SU-DHL-6 (cell line): ENCODE data around the gene C16orf87.

Source experiments
- H2AFZ ChIP-seq: fragments of 200-600 bp; sonication (generic); 2 replicates; pipeline ENCODE4 v1.6.1; 2014; ENCODE audit warnings: low read depth, mild to moderate bottlenecking, moderate library complexity, mixed read lengths, antibody characterized with exemption, low read length; ENCODE audit not compliant: severe bottlenecking
- H3F3A ChIP-seq: fragments of 200-600 bp; shearing (Covaris generic); 2 replicates; pipeline ENCODE4 v1.6.0; 2016; ENCODE audit warnings: antibody characterized with exemption, mild to moderate bottlenecking; ENCODE audit not compliant: insufficient read depth
- H3K27ac ChIP-seq: fragments of 200-600 bp; sonication (generic); 2 replicates; pipeline ENCODE4 v1.5.1; 2016; ENCODE audit warnings: low read depth, mild to moderate bottlenecking, low read length, moderate library complexity, mixed read lengths
- H3K27me3 ChIP-seq: fragments of 200-600 bp; sonication (generic), shearing (Covaris generic); 2 replicates; pipeline ENCODE4 v1.6.0; 2014; ENCODE audit warnings: mild to moderate bottlenecking, low read length
- H3K36me3 ChIP-seq: fragments of 200-600 bp; sonication (generic); 2 replicates; pipeline ENCODE4 v1.6.1; 2014; ENCODE audit warnings: mild to moderate bottlenecking, low read length, mixed read lengths
- H3K4me2 ChIP-seq: fragments of 300-600, 200-600 bp; shearing (Covaris generic), sonication (generic); 2 replicates; pipeline ENCODE4 v1.6.0; 2014; ENCODE audit warnings: low read length, low read depth, mild to moderate bottlenecking; ENCODE audit not compliant: poor library complexity, severe bottlenecking
- H3K4me3 ChIP-seq: fragments of 200-600 bp; sonication (generic); 2 replicates; pipeline ENCODE4 v1.5.1; 2014; ENCODE audit warnings: antibody characterized with exemption, low read length, mild to moderate bottlenecking, mixed read lengths; ENCODE audit not compliant: insufficient read depth, poor library complexity, severe bottlenecking
- H3K79me2 ChIP-seq: fragments of 200-600 bp; sonication (generic); 2 replicates; pipeline ENCODE4 v1.6.1; 2014; ENCODE audit warnings: mild to moderate bottlenecking, low read length, moderate library complexity; ENCODE audit not compliant: insufficient read depth
- H3K9ac ChIP-seq: fragments of 200-600 bp; sonication (generic); 2 replicates; pipeline ENCODE4 v1.7.0; 2014; ENCODE audit warnings: mild to moderate bottlenecking, low read length
- H3K9me2 ChIP-seq: fragments of 200-600 bp; sonication (generic); replicated peaks from 2 replicates; pipeline ENCODE4 v1.6.1; 2014; ENCODE audit warnings: low read length; ENCODE audit not compliant: insufficient read depth
- H3K9me3 ChIP-seq: fragments of 200-600 bp; sonication (generic); 2 replicates; pipeline ENCODE4 v1.6.1; 2014; ENCODE audit warnings: low read length, mixed read lengths; ENCODE audit not compliant: insufficient read depth
- H4K20me1 ChIP-seq: fragments of 200-600 bp; sonication (generic); 2 replicates; pipeline ENCODE4 v1.6.1; 2014; ENCODE audit warnings: low read depth, mild to moderate bottlenecking, antibody characterized with exemption, low read length, moderate library complexity, mixed read lengths
- EZH2phosphoT487 ChIP-seq: fragments of 200-600 bp; sonication (generic), shearing (Covaris generic); conservative IDR thresholded peaks from 2 replicates; pipeline ENCODE4 v1.6.1; 2018; ENCODE audit warnings: mild to moderate bottlenecking, antibody characterized with exemption, low read length, moderate library complexity, mixed read lengths
- TF ChIP-seq, protein P1 (sequence below): fragments of 200-600 bp; sonication (generic); IDR thresholded peaks from one replicate; pipeline ENCODE4 v1.5.1; 2017; ENCODE audit warnings: antibody characterized with exemption, mild to moderate bottlenecking, low read length, moderate library complexity; ENCODE audit not compliant: insufficient read depth, poor library complexity, severe bottlenecking

Gene C16orf87

GRCh38 chr16:46765050-46765449, 65.9 kb downstream of the C16orf87 start:
- Histone ChIP-seq H3K27ac (no peak overlapping the region), H2AFZ (no peak overlapping the region), H3K4me2 (no peak overlapping the region), H3K79me2 (no peaks in the 10 kb centered on the region), H3F3A (no peaks in the 10 kb centered on the region), H3K9me2 (no peaks in the 10 kb centered on the region), H3K27me3 (no peaks in the 10 kb centered on the region), H4K20me1 (no peaks in the 10 kb centered on the region), H3K36me3 (no peaks in the 10 kb centered on the region), H3K9me3 (no peaks in the 10 kb centered on the region), H3K4me3 (no peak overlapping the region), H3K9ac (no peak overlapping the region)
- TF ChIP-seq, protein P1, sequence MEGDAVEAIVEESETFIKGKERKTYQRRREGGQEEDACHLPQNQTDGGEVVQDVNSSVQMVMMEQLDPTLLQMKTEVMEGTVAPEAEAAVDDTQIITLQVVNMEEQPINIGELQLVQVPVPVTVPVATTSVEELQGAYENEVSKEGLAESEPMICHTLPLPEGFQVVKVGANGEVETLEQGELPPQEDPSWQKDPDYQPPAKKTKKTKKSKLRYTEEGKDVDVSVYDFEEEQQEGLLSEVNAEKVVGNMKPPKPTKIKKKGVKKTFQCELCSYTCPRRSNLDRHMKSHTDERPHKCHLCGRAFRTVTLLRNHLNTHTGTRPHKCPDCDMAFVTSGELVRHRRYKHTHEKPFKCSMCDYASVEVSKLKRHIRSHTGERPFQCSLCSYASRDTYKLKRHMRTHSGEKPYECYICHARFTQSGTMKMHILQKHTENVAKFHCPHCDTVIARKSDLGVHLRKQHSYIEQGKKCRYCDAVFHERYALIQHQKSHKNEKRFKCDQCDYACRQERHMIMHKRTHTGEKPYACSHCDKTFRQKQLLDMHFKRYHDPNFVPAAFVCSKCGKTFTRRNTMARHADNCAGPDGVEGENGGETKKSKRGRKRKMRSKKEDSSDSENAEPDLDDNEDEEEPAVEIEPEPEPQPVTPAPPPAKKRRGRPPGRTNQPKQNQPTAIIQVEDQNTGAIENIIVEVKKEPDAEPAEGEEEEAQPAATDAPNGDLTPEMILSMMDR, result no peak
- no peak for TF ChIP-seq EZH2phosphoT487

- no peak overlapping the region for H3K9ac ChIP-seq
- no peaks in the 10 kb centered on the region for H3K27me3 ChIP-seq
- no peaks in the 10 kb centered on the region for H3K9me3 ChIP-seq
- no peaks in the 10 kb centered on the region for H4K20me1 ChIP-seq
- H3K4me2 ChIP-seq, result no peak overlapping the region
- H3K27ac ChIP-seq, result no peak overlapping the region
- no peaks in the 10 kb centered on the region for H3K9me2 ChIP-seq
- no peak overlapping the region for H3K4me3 ChIP-seq
- H3K79me2 ChIP-seq, result no peaks in the 10 kb centered on the region
- H3K36me3 ChIP-seq, result no peaks in the 10 kb centered on the region
- TF ChIP-seq EZH2phosphoT487, result no peak
- TF ChIP-seq, protein P1, result no peak
- H2AFZ ChIP-seq, result no peak overlapping the region
- H3F3A ChIP-seq, result no peaks in the 10 kb centered on the region
Measured at GRCh38 chr16:46763147-46763546, 67.8 kb downstream of the C16orf87 start.

DNA sequence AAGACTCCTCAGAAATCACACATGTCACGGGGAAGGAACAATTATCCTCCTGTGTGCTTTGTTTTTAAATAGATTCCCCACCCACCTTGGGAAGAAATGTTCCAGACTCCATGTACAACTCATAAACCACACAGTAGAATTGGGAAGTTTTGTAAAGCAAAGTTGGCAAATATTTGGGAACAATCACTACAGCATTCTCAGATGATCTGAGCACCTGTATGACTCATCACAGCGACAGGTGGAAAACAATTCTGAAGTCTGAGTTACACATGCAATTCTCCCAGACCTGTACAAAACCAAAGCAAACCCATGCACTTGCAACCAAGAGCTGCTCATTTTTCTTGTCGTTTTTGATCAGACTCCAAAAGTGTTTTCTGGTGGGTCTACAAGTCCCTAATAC, 68.4 kb downstream of the C16orf87 start:
- no peaks in the 10 kb centered on the region for H3K79me2 ChIP-seq
- no peaks in the 10 kb centered on the region for H3K27me3 ChIP-seq
- no peaks in the 10 kb centered on the region for H3K9me3 ChIP-seq
- no peaks in the 10 kb centered on the region for H3K9me2 ChIP-seq
- TF ChIP-seq EZH2phosphoT487, result no peak
- H3K36me3 ChIP-seq, result no peaks in the 10 kb centered on the region
- H4K20me1 ChIP-seq, result no peaks in the 10 kb centered on the region
- no peak overlapping the region for H3K27ac ChIP-seq
- no peak overlapping the region for H3K4me2 ChIP-seq
- no peak overlapping the region for H3K4me3 ChIP-seq
- no peak overlapping the region for H2AFZ ChIP-seq
- H3K9ac ChIP-seq, result no peak overlapping the region
- H3F3A ChIP-seq, result no peaks in the 10 kb centered on the region

- Histone ChIP-seq H3K9ac (no peak overlapping the region), H3K36me3 (no peaks in the 10 kb centered on the region), H3K4me2 (no peak overlapping the region), H3F3A (no peaks in the 10 kb centered on the region), H3K4me3 (no peak overlapping the region), H3K79me2 (no peaks in the 10 kb centered on the region), H2AFZ (no peak overlapping the region), H4K20me1 (no peaks in the 10 kb centered on the region), H3K9me2 (no peaks in the 10 kb centered on the region), H3K9me3 (no peaks in the 10 kb centered on the region), H3K27me3 (no peaks in the 10 kb centered on the region), H3K27ac (no peak overlapping the region)
- TF ChIP-seq EZH2phosphoT487, result no peak
- TF ChIP-seq, protein P1, result no peak
Measured at GRCh38 chr16:46759309-46759708, 71.7 kb downstream of the C16orf87 start.
